NCI-H146 (cell line): Measurements from ENCODE around the gene GNA14.
"Not testable (repeated sequence)": the region's sequence is repeated elsewhere in the genome, so short reads cannot be mapped to it uniquely, and the experiment has no call there.

Source experiments
- DNase-seq: peaks from one replicate; lab custom pipeline; 2025; lab: John Stamatoyannopoulos, UW

GNA14 gene

GRCh38 chr9:77643871-77644270 is 4.3 kb downstream of the GNA14 start:
- DNase-seq: no peak

GRCh38 chr9:77640741-77641580 is 7.2 kb downstream of the GNA14 start:
- no peak for DNase-seq

GRCh38 chr9:77632652-77633051 is 15.5 kb downstream of the GNA14 start:
- DNase-seq: no peak

GRCh38 chr9:77628864-77629263 is 19.3 kb downstream of the GNA14 start:
- not testable (repeated sequence) for DNase-seq

GRCh38 chr9:77616191-77616590 is 31.9 kb downstream of the GNA14 start:
- DNase-seq: no peak

GRCh38 chr9:77614645-77615044 is 33.5 kb downstream of the GNA14 start:
- no peak for DNase-seq

GRCh38 chr9:77606526-77606925 is 41.6 kb downstream of the GNA14 start:
- no peak for DNase-seq

- no peak for DNase-seq
Measured at GRCh38 chr9:77605449-77606220, 42.5 kb downstream of the GNA14 start.

- DNase-seq: no peak
Measured at GRCh38 chr9:77604316-77604715, 43.8 kb downstream of the GNA14 start.

- no peak for DNase-seq
Measured at GRCh38 chr9:77602852-77603251, 45.3 kb downstream of the GNA14 start.

GRCh38 chr9:77601476-77602099 is 46.5 kb downstream of the GNA14 start:
- no peak for DNase-seq

- DNase-seq: no peak
Measured at GRCh38 chr9:77600810-77601209, 47.3 kb downstream of the GNA14 start.

- DNase-seq: no peak
Measured at GRCh38 chr9:77599492-77599891, 48.6 kb downstream of the GNA14 start.

- no peak for DNase-seq
Measured at GRCh38 chr9:77598991-77599390, 49.1 kb downstream of the GNA14 start.

- no peak for DNase-seq
Measured at GRCh38 chr9:77598524-77598923, 49.6 kb downstream of the GNA14 start.

GRCh38 chr9:77597057-77597456 is 51.1 kb downstream of the GNA14 start:
- no peak for DNase-seq

GRCh38 chr9:77595426-77596095 is 52.6 kb downstream of the GNA14 start:
- no peak for DNase-seq

- DNase-seq: no peak
Measured at GRCh38 chr9:77594963-77595362, 53.2 kb downstream of the GNA14 start.

- DNase-seq: no peak
Measured at GRCh38 chr9:77593528-77593927, 54.6 kb downstream of the GNA14 start.

GRCh38 chr9:77592476-77592875 is 55.6 kb downstream of the GNA14 start:
- DNase-seq: no peak

GRCh38 chr9:77589046-77589795 is 58.9 kb downstream of the GNA14 start:
- peak; percentile 59 for DNase-seq
